Measurements from ENCODE around the gene MAPK8. TPM values are rescaled to one million over a fixed set of nuclear protein-coding genes. Genes with fewer than 3 reads are reported as not detected.
"Not testable (repeated sequence)": the region's sequence is repeated elsewhere in the genome, so short reads cannot be mapped to it uniquely, and the experiment has no call there.

Gene MAPK8
- total and polyA plus RNA-seq, 2 donors, result 22.6 to 62.1 TPM

DNA sequence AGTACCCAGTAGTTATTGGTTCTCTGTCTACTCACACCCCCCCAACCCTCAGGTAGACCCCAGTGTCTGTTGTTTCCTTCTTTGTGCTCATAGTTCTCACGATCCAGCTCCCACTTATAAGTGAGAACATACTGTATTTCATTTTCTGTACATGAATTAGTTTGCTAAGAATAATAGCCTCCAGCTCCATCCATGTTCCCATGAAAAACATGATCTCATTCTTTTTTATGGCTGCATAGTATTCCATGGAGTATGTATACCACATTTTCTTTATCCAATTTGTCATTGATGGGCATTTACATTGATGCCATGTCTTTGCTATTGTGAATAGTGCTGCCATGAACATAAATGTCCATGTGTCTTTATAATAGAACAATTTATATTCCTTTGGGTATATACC is 29.4 kb upstream of the MAPK8 start:
- no peak overlapping the region for H3K27ac ChIP-seq (ENCODE audit: low read depth in 1 of 2, low read length in 1 of 2)
- DNase-seq (ENCODE audit: low read depth in 6 of 9, low spot score in 9 of 9), result no peak
- H3K4me1 ChIP-seq (ENCODE audit: control insufficient read depth in 2 of 2, insufficient read depth in 2 of 2, low read length in 2 of 2), result peaks cover 0 to 5% of the 10 kb centered on the region in 2 donors
- WGBS, result 93% methylated on average over 1 of the region's 1 CpG
- H3K9me3 ChIP-seq (ENCODE audit: control insufficient read depth in 2 of 2, insufficient read depth in 1 of 2, low read length in 1 of 2), result no peaks in the 10 kb centered on the region
- no peak overlapping the region for H3K4me3 ChIP-seq (ENCODE audit: low read length in 2 of 2)
- no peaks in the 10 kb centered on the region for H3K36me3 ChIP-seq (ENCODE audit: control insufficient read depth in 2 of 2, insufficient read depth in 2 of 2, low read length in 1 of 2)
- H3K27me3 ChIP-seq (ENCODE audit: control insufficient read depth in 2 of 2, insufficient read depth in 1 of 2, low read length in 1 of 2), result no peaks in the 10 kb centered on the region

GRCh38 chr10:48279081-48279751 is 27.3 kb upstream of the MAPK8 start:
- Histone ChIP-seq H3K9me3 (ENCODE audit: control insufficient read depth in 2 of 2, insufficient read depth in 1 of 2, low read length in 1 of 2) (peaks cover 0 to 3% of the 10 kb centered on the region in 2 donors), H3K4me3 (ENCODE audit: low read length in 2 of 2) (no peak overlapping the region), H3K27me3 (ENCODE audit: control insufficient read depth in 2 of 2, insufficient read depth in 1 of 2, low read length in 1 of 2) (no peaks in the 10 kb centered on the region), H3K36me3 (ENCODE audit: control insufficient read depth in 2 of 2, insufficient read depth in 2 of 2, low read length in 1 of 2) (no peaks in the 10 kb centered on the region), H3K27ac (ENCODE audit: low read depth in 1 of 2, low read length in 1 of 2) (no peak overlapping the region), H3K4me1 (ENCODE audit: control insufficient read depth in 2 of 2, insufficient read depth in 2 of 2, low read length in 2 of 2) (peaks cover 0 to 5% of the 10 kb centered on the region in 2 donors)
- DNase-seq (ENCODE audit: low read depth in 6 of 9, low spot score in 9 of 9), result no peak
- WGBS, result 97% methylated on average over 2 of the region's 2 CpGs

DNA sequence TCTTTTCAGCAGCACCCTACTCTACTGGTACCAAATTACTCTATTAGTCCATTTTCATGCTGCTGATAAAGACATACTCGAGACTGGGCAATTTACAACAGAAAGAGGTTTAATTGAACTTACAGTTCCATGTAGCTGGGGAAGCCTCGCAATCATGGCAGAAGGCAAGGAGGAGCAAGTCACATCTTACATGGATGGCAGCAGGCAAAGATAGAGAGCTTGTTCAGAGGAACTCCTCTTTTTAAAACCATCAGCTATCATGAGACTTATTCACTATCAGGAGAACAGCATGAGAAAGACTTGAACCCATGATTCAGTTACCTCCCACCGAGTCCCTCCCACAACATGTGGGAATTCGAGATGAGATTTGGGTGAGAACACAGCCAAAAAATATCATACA is 24.8 kb upstream of the MAPK8 start:
- not testable (repeated sequence) for H3K4me3 ChIP-seq (ENCODE audit: low read length in 2 of 2); H3K27ac ChIP-seq (ENCODE audit: low read depth in 1 of 2, low read length in 1 of 2); H3K27me3 ChIP-seq (ENCODE audit: control insufficient read depth in 2 of 2, insufficient read depth in 1 of 2, low read length in 1 of 2); H3K36me3 ChIP-seq (ENCODE audit: control insufficient read depth in 2 of 2, insufficient read depth in 2 of 2, low read length in 1 of 2); DNase-seq (ENCODE audit: low read depth in 6 of 9, low spot score in 9 of 9); H3K4me1 ChIP-seq (ENCODE audit: control insufficient read depth in 2 of 2, insufficient read depth in 2 of 2, low read length in 2 of 2); H3K9me3 ChIP-seq (ENCODE audit: control insufficient read depth in 2 of 2, insufficient read depth in 1 of 2, low read length in 1 of 2)
- WGBS, result 84% methylated on average over 4 of the region's 4 CpGs

GRCh38 chr10:48282829-48283228 is 23.6 kb upstream of the MAPK8 start:
- H3K36me3 ChIP-seq (ENCODE audit: control insufficient read depth in 2 of 2, insufficient read depth in 2 of 2, low read length in 1 of 2), result no peaks in the 10 kb centered on the region
- DNase-seq (ENCODE audit: low read depth in 6 of 9, low spot score in 9 of 9), result no peak
- peaks cover 0 to 7% of the 10 kb centered on the region in 2 donors for H3K9me3 ChIP-seq (ENCODE audit: control insufficient read depth in 2 of 2, insufficient read depth in 1 of 2, low read length in 1 of 2)
- no peaks in the 10 kb centered on the region for H3K27me3 ChIP-seq (ENCODE audit: control insufficient read depth in 2 of 2, insufficient read depth in 1 of 2, low read length in 1 of 2)
- no peak overlapping the region for H3K27ac ChIP-seq (ENCODE audit: low read depth in 1 of 2, low read length in 1 of 2)
- H3K4me1 ChIP-seq (ENCODE audit: control insufficient read depth in 2 of 2, insufficient read depth in 2 of 2, low read length in 2 of 2), result peaks cover 0 to 12% of the 10 kb centered on the region in 2 donors
- H3K4me3 ChIP-seq (ENCODE audit: low read length in 2 of 2), result no peak overlapping the region

GRCh38 chr10:48284002-48284546 is 22.4 kb upstream of the MAPK8 start:
- Histone ChIP-seq H3K36me3 (ENCODE audit: control insufficient read depth in 2 of 2, insufficient read depth in 2 of 2, low read length in 1 of 2) (no peaks in the 10 kb centered on the region), H3K4me3 (ENCODE audit: low read length in 2 of 2) (no peak overlapping the region), H3K27me3 (ENCODE audit: control insufficient read depth in 2 of 2, insufficient read depth in 1 of 2, low read length in 1 of 2) (no peaks in the 10 kb centered on the region), H3K4me1 (ENCODE audit: control insufficient read depth in 2 of 2, insufficient read depth in 2 of 2, low read length in 2 of 2) (peaks cover 3 to 24% of the 10 kb centered on the region in 2 donors), H3K27ac (ENCODE audit: low read depth in 1 of 2, low read length in 1 of 2) (no peak overlapping the region), H3K9me3 (ENCODE audit: control insufficient read depth in 2 of 2, insufficient read depth in 1 of 2, low read length in 1 of 2) (peaks cover 0 to 7% of the 10 kb centered on the region in 2 donors)
- 94% methylated on average over 2 of the region's 2 CpGs for WGBS
- no peak for DNase-seq (ENCODE audit: low read depth in 6 of 9, low spot score in 9 of 9)

DNA sequence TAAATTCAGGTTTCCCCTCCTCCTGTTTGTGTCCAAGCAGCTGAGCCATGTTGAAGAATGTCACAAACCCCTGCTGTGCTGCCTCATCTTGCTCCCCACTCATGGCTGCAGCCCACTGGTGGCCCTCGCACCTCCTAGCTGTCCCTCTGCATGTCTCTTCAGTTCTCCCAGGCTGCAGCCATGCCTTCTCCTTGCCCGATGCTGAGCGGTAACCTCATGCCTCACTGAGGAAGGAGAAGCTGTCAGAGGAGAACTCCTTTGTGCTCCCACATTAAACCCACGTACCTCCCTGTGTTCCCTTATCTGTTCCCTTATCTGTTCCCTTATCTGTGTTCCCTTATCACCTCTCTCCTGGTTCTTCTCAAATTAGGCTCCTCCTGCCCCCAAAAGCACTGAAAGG is 21.7 kb upstream of the MAPK8 start:
- peaks cover 0 to 7% of the 10 kb centered on the region in 2 donors for H3K9me3 ChIP-seq (ENCODE audit: control insufficient read depth in 2 of 2, insufficient read depth in 1 of 2, low read length in 1 of 2)
- H3K4me1 ChIP-seq (ENCODE audit: control insufficient read depth in 2 of 2, insufficient read depth in 2 of 2, low read length in 2 of 2), result peaks cover 3 to 29% of the 10 kb centered on the region in 2 donors
- no peaks in the 10 kb centered on the region for H3K27me3 ChIP-seq (ENCODE audit: control insufficient read depth in 2 of 2, insufficient read depth in 1 of 2, low read length in 1 of 2)
- H3K4me3 ChIP-seq (ENCODE audit: low read length in 2 of 2), result no peak overlapping the region
- no peak for DNase-seq (ENCODE audit: low read depth in 6 of 9, low spot score in 9 of 9)
- 60% methylated on average over 4 of the region's 4 CpGs for WGBS
- H3K36me3 ChIP-seq (ENCODE audit: control insufficient read depth in 2 of 2, insufficient read depth in 2 of 2, low read length in 1 of 2), result no peaks in the 10 kb centered on the region
- no peak overlapping the region for H3K27ac ChIP-seq (ENCODE audit: low read depth in 1 of 2, low read length in 1 of 2)

DNA sequence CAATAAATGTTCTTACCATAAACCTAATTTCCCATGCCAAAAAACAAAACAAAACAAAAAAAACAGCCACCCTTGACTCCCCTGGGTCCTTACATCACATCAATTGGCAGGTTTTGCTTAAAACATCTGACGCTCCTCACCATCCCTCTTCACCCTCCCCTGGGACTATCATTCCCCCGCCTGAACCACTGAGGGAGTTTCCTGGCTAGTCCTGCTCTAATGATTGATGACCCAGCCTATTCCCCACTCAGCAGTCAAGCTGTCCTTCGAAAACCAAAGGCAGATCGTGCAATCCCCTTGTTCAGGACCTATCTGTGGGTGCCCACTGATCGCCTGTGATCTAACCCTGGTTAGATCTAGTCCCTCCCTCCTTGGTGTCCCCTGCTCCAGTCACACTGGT is 20.8 kb upstream of the MAPK8 start:
- peaks cover 0 to 7% of the 10 kb centered on the region in 2 donors for H3K9me3 ChIP-seq (ENCODE audit: control insufficient read depth in 2 of 2, insufficient read depth in 1 of 2, low read length in 1 of 2)
- no peak overlapping the region for H3K4me3 ChIP-seq (ENCODE audit: low read length in 2 of 2)
- no peak for DNase-seq (ENCODE audit: low read depth in 6 of 9, low spot score in 9 of 9)
- no peaks in the 10 kb centered on the region for H3K36me3 ChIP-seq (ENCODE audit: control insufficient read depth in 2 of 2, insufficient read depth in 2 of 2, low read length in 1 of 2)
- no peak overlapping the region for H3K27ac ChIP-seq (ENCODE audit: low read depth in 1 of 2, low read length in 1 of 2)
- peaks cover 3 to 31% of the 10 kb centered on the region in 2 donors for H3K4me1 ChIP-seq (ENCODE audit: control insufficient read depth in 2 of 2, insufficient read depth in 2 of 2, low read length in 2 of 2)
- WGBS, result 96% methylated on average over 5 of the region's 5 CpGs
- no peaks in the 10 kb centered on the region for H3K27me3 ChIP-seq (ENCODE audit: control insufficient read depth in 2 of 2, insufficient read depth in 1 of 2, low read length in 1 of 2)

DNA sequence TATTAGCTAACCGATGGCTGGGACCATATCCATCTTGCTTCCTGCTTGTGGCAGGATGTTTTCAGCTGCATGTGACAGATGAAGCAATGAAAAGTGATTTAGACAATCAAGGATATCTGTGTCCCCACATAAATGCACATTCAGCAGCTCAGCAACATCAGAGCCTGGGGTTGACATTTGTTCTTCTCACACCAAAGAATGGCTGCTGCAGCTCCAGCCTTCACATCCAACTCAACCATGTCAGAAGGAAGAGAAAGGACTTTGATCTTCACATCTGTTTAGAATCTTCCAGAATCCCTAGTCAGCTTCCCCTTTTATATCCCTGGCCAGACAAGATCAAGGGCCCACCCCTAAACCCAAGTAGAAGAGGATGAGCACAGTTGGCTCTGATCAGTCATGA is 20.1 kb upstream of the MAPK8 start:
- Histone ChIP-seq H3K9me3 (ENCODE audit: control insufficient read depth in 2 of 2, insufficient read depth in 1 of 2, low read length in 1 of 2) (peaks cover 0 to 7% of the 10 kb centered on the region in 2 donors), H3K4me3 (ENCODE audit: low read length in 2 of 2) (no peak overlapping the region), H3K4me1 (ENCODE audit: control insufficient read depth in 2 of 2, insufficient read depth in 2 of 2, low read length in 2 of 2) (peaks cover 3 to 35% of the 10 kb centered on the region in 2 donors), H3K27ac (ENCODE audit: low read depth in 1 of 2, low read length in 1 of 2) (no peak overlapping the region), H3K36me3 (ENCODE audit: control insufficient read depth in 2 of 2, insufficient read depth in 2 of 2, low read length in 1 of 2) (no peaks in the 10 kb centered on the region), H3K27me3 (ENCODE audit: control insufficient read depth in 2 of 2, insufficient read depth in 1 of 2, low read length in 1 of 2) (no peaks in the 10 kb centered on the region)
- 85% methylated on average over 1 of the region's 1 CpG for WGBS
- DNase-seq (ENCODE audit: low read depth in 6 of 9, low spot score in 9 of 9), result no peak

GRCh38 chr10:48287417-48288391 is 18.8 kb upstream of the MAPK8 start:
- Histone ChIP-seq H3K27me3 (ENCODE audit: control insufficient read depth in 2 of 2, insufficient read depth in 1 of 2, low read length in 1 of 2) (no peaks in the 10 kb centered on the region), H3K4me3 (ENCODE audit: low read length in 2 of 2) (no peak overlapping the region), H3K27ac (ENCODE audit: low read depth in 1 of 2, low read length in 1 of 2) (peak overlapping the region in 1 of 2 donors; percentile 61), H3K4me1 (ENCODE audit: control insufficient read depth in 2 of 2, insufficient read depth in 2 of 2, low read length in 2 of 2) (peaks cover 3 to 38% of the 10 kb centered on the region in 2 donors), H3K36me3 (ENCODE audit: control insufficient read depth in 2 of 2, insufficient read depth in 2 of 2, low read length in 1 of 2) (no peaks in the 10 kb centered on the region), H3K9me3 (ENCODE audit: control insufficient read depth in 2 of 2, insufficient read depth in 1 of 2, low read length in 1 of 2) (peaks cover 0 to 7% of the 10 kb centered on the region in 2 donors)
- peak in 2 of 9 donors; percentile 16 to 40 for DNase-seq (ENCODE audit: low read depth in 6 of 9, low spot score in 9 of 9)
- 33% methylated on average over 13 of the region's 13 CpGs for WGBS
